ENCODE data around the gene GOLGA6C. TPM values are rescaled to one million over a fixed set of nuclear protein-coding genes. Genes with fewer than 3 reads are reported as not detected.

Gene GOLGA6C
- total RNA-seq, 2 donors from 2014 or later, result not detected

GRCh38 chr15:75227663-75228280 is 30.4 kb upstream of the GOLGA6C start:
- no peak for DNase-seq
- intact Hi-C loops (cut with DNase I), result no loop called here
- Histone ChIP-seq H3K4me3 (no peak overlapping the region), H3K9me3 (no peaks in the 10 kb centered on the region), H3K9ac (ENCODE audit: low read depth in 2 of 2, low read length in 2 of 2) (no peak overlapping the region), H3K4me1 (no peaks in the 10 kb centered on the region), H3K36me3 (no peaks in the 10 kb centered on the region), H3K27me3 (no peaks in the 10 kb centered on the region), H3K27ac (no peak overlapping the region)
- no peak for TF ChIP-seq CTCF (IDR thresholded peaks at IDR 0.05)

GRCh38 chr15:75228787-75229186 is 29.3 kb upstream of the GOLGA6C start:
- intact Hi-C loops (cut with DNase I), result no loop called here
- no peak for TF ChIP-seq CTCF (IDR thresholded peaks at IDR 0.05)
- no peak for DNase-seq

GRCh38 chr15:75229191-75230015 is 28.7 kb upstream of the GOLGA6C start:
- H3K36me3 ChIP-seq, result no peaks in the 10 kb centered on the region
- no peak overlapping the region for H3K9ac ChIP-seq (ENCODE audit: low read depth in 2 of 2, low read length in 2 of 2)
- no peaks in the 10 kb centered on the region for H3K9me3 ChIP-seq
- DNase-seq, result no peak
- H3K4me3 ChIP-seq, result no peak overlapping the region
- no peak overlapping the region for H3K27ac ChIP-seq
- intact Hi-C loops (cut with DNase I), result no loop called here
- H3K27me3 ChIP-seq, result no peaks in the 10 kb centered on the region
- TF ChIP-seq CTCF (IDR thresholded peaks at IDR 0.05), result no peak
- no peaks in the 10 kb centered on the region for H3K4me1 ChIP-seq

More at GRCh38 chr15:75228787-75229186, 29.3 kb upstream of the GOLGA6C start:
- H3K36me3 ChIP-seq, result no peaks in the 10 kb centered on the region
- H3K9ac ChIP-seq (ENCODE audit: low read depth in 2 of 2, low read length in 2 of 2), result no peak overlapping the region
- H3K9me3 ChIP-seq, result no peaks in the 10 kb centered on the region
- H3K4me3 ChIP-seq, result no peak overlapping the region
- no peak overlapping the region for H3K27ac ChIP-seq
- H3K4me1 ChIP-seq, result no peaks in the 10 kb centered on the region
- no peaks in the 10 kb centered on the region for H3K27me3 ChIP-seq

GRCh38 chr15:75230016-75230343 is 28.2 kb upstream of the GOLGA6C start:
- Histone ChIP-seq H3K9me3 (no peaks in the 10 kb centered on the region), H3K4me1 (no peaks in the 10 kb centered on the region), H3K4me3 (no peak overlapping the region), H3K27me3 (no peaks in the 10 kb centered on the region), H3K9ac (ENCODE audit: low read depth in 2 of 2, low read length in 2 of 2) (no peak overlapping the region), H3K36me3 (no peaks in the 10 kb centered on the region), H3K27ac (no peak overlapping the region)
- DNase-seq, result no peak
- no peak for TF ChIP-seq CTCF (IDR thresholded peaks at IDR 0.05)
- intact Hi-C loops (cut with DNase I), result no loop called here

GRCh38 chr15:75230551-75231371 is 27.4 kb upstream of the GOLGA6C start:
- no peaks in the 10 kb centered on the region for H3K4me1 ChIP-seq
- H3K4me3 ChIP-seq, result no peak overlapping the region
- no peak overlapping the region for H3K9ac ChIP-seq (ENCODE audit: low read depth in 2 of 2, low read length in 2 of 2)
- intact Hi-C loops (cut with DNase I), result no loop called here
- H3K27ac ChIP-seq, result no peak overlapping the region
- no peak for TF ChIP-seq CTCF (IDR thresholded peaks at IDR 0.05)
- H3K27me3 ChIP-seq, result no peaks in the 10 kb centered on the region
- DNase-seq, result no peak
- no peaks in the 10 kb centered on the region for H3K9me3 ChIP-seq
- no peaks in the 10 kb centered on the region for H3K36me3 ChIP-seq

All from colonic mucosa (tissue), 4 donors.